DOHH2 (cell line): ENCODE results near the gene STAT5B.

Source experiments
- H3F3A ChIP-seq: fragments of 200-600 bp; sonication (generic), shearing (Covaris generic); 2 replicates; pipeline ENCODE4 v1.6.0; 2016; ENCODE audit warnings: antibody characterized with exemption, mild to moderate bottlenecking; ENCODE audit not compliant: control insufficient read depth, insufficient read depth
- H3K27ac ChIP-seq: fragments of 200-600 bp; sonication (generic); 2 replicates; pipeline ENCODE4 v1.5.1; 2014; ENCODE audit warnings: low read depth, mild to moderate bottlenecking, low read length, moderate library complexity
- H3K27me3 ChIP-seq: fragments of 200-600 bp; sonication (generic); 2 replicates; pipeline ENCODE4 v1.6.1; 2014; ENCODE audit warnings: mild to moderate bottlenecking, low read length, mixed read lengths; ENCODE audit not compliant: control insufficient read depth
- H3K36me3 ChIP-seq: fragments of 200-600 bp; sonication (generic); 2 replicates; pipeline ENCODE4 v1.6.1; 2014; ENCODE audit warnings: mild to moderate bottlenecking, low read length, moderate library complexity, mixed read lengths; ENCODE audit not compliant: control insufficient read depth
- H3K4me1 ChIP-seq: fragments of 200-600 bp; sonication (generic); 2 replicates; pipeline ENCODE4 v1.6.1; 2014; ENCODE audit warnings: mild to moderate bottlenecking, low read length, mixed read lengths; ENCODE audit not compliant: control insufficient read depth
- H3K4me2 ChIP-seq: fragments of 200-600 bp; sonication (generic); 2 replicates; pipeline ENCODE4 v1.6.0; 2014; ENCODE audit warnings: mild to moderate bottlenecking, low read length, moderate library complexity
- H3K4me3 ChIP-seq: fragments of 200-600 bp; sonication (generic); 2 replicates; pipeline ENCODE4 v1.5.1; 2014; ENCODE audit warnings: mild to moderate bottlenecking, low read length, mixed read lengths
- H3K79me2 ChIP-seq: fragments of 200-600 bp; sonication (generic); 2 replicates; pipeline ENCODE4 v1.6.1; 2014; ENCODE audit warnings: mild to moderate bottlenecking, low read length, mixed read lengths; ENCODE audit not compliant: control insufficient read depth
- H3K9me2 ChIP-seq: fragments of 200-600 bp; sonication (generic); replicated peaks from 2 replicates; pipeline ENCODE4 v1.6.1; 2014; ENCODE audit warnings: mild to moderate bottlenecking, low read length, mixed read lengths; ENCODE audit not compliant: control insufficient read depth
- H3K9me3 ChIP-seq: fragments of 200-600 bp; sonication (generic); 2 replicates; pipeline ENCODE4 v1.6.1; 2014; ENCODE audit warnings: antibody characterized with exemption, low read length, mixed read lengths; ENCODE audit not compliant: control insufficient read depth, insufficient read depth
- H4K20me1 ChIP-seq: fragments of 200-600 bp; sonication (generic); 2 replicates; pipeline ENCODE4 v1.6.0; 2014; ENCODE audit warnings: low read depth, mild to moderate bottlenecking, antibody characterized with exemption, low read length, moderate library complexity; ENCODE audit not compliant: control insufficient read depth, insufficient read depth
- EZH2phosphoT487 ChIP-seq: fragments of 200-600 bp; sonication (generic); IDR thresholded peaks from 2 replicates; pipeline ENCODE4 v1.6.1; 2017; ENCODE audit warnings: borderline replicate concordance, mild to moderate bottlenecking, antibody characterized with exemption, low read length, moderate library complexity, mixed read lengths
- TF ChIP-seq, protein P1 (sequence below): fragments of 200-600 bp; sonication (generic); IDR thresholded peaks from one replicate; pipeline ENCODE4 v1.5.1; 2014; ENCODE audit warnings: antibody characterized with exemption, mild to moderate bottlenecking, low read depth, low read length; ENCODE audit not compliant: poor library complexity, severe bottlenecking

Gene STAT5B

GRCh38 chr17:42283241-42284023 lies 7.2 kb upstream of the STAT5B start:
- H3K36me3 ChIP-seq = no peaks in the 10 kb centered on the region
- H3K4me2 ChIP-seq = no peak overlapping the region

GRCh38 chr17:42282478-42283080 lies 6.4 kb upstream of the STAT5B start:
- H3K79me2 ChIP-seq = no peaks in the 10 kb centered on the region; the same call in 1 of the 2 replicates
- no peak overlapping the region for H3K27ac ChIP-seq
- H3K36me3 ChIP-seq = no peaks in the 10 kb centered on the region
- no peaks in the 10 kb centered on the region for H3K9me3 ChIP-seq
- no peak overlapping the region for H3K4me3 ChIP-seq
- H3K27me3 ChIP-seq = no peaks in the 10 kb centered on the region
- peaks cover 31% of the 10 kb centered on the region for H3K4me1 ChIP-seq
- TF ChIP-seq, protein P1, sequence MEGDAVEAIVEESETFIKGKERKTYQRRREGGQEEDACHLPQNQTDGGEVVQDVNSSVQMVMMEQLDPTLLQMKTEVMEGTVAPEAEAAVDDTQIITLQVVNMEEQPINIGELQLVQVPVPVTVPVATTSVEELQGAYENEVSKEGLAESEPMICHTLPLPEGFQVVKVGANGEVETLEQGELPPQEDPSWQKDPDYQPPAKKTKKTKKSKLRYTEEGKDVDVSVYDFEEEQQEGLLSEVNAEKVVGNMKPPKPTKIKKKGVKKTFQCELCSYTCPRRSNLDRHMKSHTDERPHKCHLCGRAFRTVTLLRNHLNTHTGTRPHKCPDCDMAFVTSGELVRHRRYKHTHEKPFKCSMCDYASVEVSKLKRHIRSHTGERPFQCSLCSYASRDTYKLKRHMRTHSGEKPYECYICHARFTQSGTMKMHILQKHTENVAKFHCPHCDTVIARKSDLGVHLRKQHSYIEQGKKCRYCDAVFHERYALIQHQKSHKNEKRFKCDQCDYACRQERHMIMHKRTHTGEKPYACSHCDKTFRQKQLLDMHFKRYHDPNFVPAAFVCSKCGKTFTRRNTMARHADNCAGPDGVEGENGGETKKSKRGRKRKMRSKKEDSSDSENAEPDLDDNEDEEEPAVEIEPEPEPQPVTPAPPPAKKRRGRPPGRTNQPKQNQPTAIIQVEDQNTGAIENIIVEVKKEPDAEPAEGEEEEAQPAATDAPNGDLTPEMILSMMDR = no peak
- TF ChIP-seq EZH2phosphoT487 = no peak
- peaks cover 8% of the 10 kb centered on the region for H3F3A ChIP-seq
- no peaks in the 10 kb centered on the region for H3K9me2 ChIP-seq
- no peak overlapping the region for H3K4me2 ChIP-seq
- no peaks in the 10 kb centered on the region for H4K20me1 ChIP-seq

More at GRCh38 chr17:42283241-42284023, 7.2 kb upstream of the STAT5B start:
- Histone ChIP-seq H3K27ac (no peak overlapping the region), H4K20me1 (no peaks in the 10 kb centered on the region), H3K9me2 (no peaks in the 10 kb centered on the region), H3K4me3 (no peak overlapping the region), H3K4me1 (peaks cover 36% of the 10 kb centered on the region), H3F3A (peaks cover 4% of the 10 kb centered on the region), H3K27me3 (no peaks in the 10 kb centered on the region), H3K9me3 (no peaks in the 10 kb centered on the region), H3K79me2 (no peaks in the 10 kb centered on the region; the same call in 1 of the 2 replicates)
- TF ChIP-seq EZH2phosphoT487 = no peak
- TF ChIP-seq, protein P1 = no peak

GRCh38 chr17:42281571-42282096 lies 5.4 kb upstream of the STAT5B start:
- Histone ChIP-seq H3K36me3 (no peaks in the 10 kb centered on the region), H3K27ac (no peak overlapping the region), H3K4me1 (peaks cover 31% of the 10 kb centered on the region), H3F3A (peaks cover 13% of the 10 kb centered on the region), H3K27me3 (no peaks in the 10 kb centered on the region), H4K20me1 (no peaks in the 10 kb centered on the region), H3K4me3 (no peak overlapping the region), H3K79me2 (no peaks in the 10 kb centered on the region), H3K9me2 (no peaks in the 10 kb centered on the region), H3K9me3 (no peaks in the 10 kb centered on the region), H3K4me2 (no peak overlapping the region)
- no peak for TF ChIP-seq EZH2phosphoT487
- TF ChIP-seq, protein P1 = no peak
